Activated T-cell treated with anti-CD3 and anti-CD28 coated beads for 24 hours (primary cell): Measurements from ENCODE around the gene FMO5.
"Not testable (repeated sequence)": the region's sequence is repeated elsewhere in the genome, so short reads cannot be mapped to it uniquely, and the experiment has no call there.

Source experiments
- DNase-seq: peaks from one replicate; pipeline ENCODE4 v3.0.0-alpha.2; 2020; ENCODE audit warnings: low read depth

The FMO5 gene, protein sequence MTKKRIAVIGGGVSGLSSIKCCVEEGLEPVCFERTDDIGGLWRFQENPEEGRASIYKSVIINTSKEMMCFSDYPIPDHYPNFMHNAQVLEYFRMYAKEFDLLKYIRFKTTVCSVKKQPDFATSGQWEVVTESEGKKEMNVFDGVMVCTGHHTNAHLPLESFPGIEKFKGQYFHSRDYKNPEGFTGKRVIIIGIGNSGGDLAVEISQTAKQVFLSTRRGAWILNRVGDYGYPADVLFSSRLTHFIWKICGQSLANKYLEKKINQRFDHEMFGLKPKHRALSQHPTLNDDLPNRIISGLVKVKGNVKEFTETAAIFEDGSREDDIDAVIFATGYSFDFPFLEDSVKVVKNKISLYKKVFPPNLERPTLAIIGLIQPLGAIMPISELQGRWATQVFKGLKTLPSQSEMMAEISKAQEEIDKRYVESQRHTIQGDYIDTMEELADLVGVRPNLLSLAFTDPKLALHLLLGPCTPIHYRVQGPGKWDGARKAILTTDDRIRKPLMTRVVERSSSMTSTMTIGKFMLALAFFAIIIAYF

DNA sequence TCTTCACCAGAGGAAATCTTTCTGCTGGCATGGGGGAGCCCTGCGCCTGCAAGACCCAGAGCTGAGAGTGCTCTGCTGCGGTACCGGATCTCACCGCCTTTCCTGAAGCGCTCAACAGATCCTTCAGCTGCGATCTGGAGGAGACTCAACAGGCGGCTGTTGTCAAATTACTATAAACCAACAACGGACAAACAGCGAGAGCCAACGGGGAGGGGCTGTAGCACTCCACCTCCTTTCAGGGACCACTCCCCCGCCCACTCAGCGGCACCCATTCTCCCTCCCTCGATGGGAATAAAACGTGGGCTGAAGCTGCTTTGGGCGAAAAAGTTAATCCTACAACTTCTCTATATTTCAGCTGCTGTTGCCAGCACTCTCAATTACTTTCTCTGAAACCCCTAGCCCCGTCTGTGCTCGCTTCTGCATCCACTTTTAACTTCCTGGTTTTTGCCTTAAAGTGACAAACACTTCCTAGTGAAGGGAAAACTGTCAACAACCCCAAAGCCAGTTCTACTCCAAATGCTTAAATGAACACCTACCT lies at the start of gene FMO5:
TSS of gene FMO5 (minus strand) at position 147 of the 538 bp plus-strand sequence. CDS start 310 bp downstream, outside the sequence.
- DNase-seq: peak; percentile 9

DNA sequence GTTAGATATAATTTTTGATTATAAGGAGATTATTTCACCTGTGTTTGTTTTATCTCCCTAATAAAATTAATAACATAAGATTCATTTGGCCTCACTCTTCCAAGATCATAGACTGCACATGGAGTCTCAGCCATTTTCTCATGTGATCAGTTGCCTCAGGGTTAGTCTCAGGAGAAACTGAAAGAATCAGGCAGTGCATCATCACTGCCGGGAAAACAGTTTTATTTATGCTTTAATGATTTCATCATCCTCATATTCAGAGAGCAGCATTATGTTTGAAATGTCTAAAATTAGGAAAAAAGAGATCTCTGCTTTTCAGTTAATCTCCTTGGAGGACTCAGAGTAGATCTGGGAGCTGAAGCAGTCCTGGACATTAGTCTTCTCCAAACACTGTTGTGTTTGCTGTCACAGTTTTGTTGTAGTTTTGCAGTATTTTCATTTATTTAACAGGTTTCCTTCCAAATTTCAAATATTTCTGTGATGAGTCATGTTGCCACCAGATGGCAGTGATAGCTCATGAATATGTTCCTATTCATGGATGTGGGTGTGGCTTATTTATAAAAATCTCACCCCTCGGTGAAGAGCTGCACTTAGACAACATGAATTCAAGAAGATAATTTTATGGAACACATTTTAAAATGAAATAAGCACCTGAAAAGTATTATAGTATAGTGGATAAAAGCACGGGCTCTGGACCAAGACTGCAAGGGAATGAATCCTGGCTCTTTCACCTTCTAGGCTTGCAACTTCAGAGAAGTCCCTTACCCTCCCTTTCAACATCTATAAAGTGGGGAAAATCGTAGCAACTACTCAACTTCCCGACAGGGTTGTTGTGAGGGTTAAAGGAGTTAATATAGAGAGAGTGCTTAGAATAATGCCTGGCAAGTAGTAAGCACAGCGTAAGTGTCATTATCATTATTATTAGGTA lies 48.5 kb upstream of the FMO5 start:
- DNase-seq: no peak

DNA sequence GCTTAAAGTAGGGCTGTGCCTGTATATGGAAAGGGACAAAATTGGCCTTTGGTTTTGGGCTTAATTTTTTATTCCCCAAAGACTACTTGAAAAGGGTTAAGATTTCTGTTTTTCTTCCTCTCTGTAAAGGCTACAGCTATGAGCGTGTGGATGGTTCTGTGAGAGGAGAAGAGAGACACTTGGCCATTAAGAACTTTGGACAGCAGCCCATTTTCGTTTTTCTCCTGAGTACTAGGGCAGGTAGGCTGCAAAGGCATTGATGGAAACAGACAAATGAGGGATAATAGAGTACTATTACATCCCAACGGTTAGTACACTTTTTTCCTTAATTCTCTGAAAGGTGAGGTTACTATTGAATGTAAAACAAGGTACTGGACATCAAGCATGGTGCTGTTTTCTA lies 46.9 kb upstream of the FMO5 start:
- DNase-seq: no peak

DNA sequence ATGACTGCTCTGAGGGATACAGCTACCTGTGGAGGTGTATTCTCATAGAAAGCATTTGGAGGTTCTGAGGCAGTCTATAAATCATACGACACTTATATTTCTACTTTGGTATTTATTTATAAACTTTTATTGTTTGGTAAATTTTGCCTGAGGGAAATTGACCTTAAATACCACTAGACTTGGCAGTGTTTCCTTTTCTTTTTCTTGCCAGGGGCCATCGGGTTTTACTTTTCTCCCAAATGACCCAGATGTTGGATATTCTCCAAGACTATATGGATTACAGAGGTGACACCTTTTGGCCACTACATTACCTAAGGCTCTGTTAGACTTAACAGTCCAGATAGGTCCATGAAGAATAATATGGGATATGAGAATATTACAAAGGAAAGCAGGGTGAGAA lies 45.6 kb upstream of the FMO5 start:
- DNase-seq: no peak

DNA sequence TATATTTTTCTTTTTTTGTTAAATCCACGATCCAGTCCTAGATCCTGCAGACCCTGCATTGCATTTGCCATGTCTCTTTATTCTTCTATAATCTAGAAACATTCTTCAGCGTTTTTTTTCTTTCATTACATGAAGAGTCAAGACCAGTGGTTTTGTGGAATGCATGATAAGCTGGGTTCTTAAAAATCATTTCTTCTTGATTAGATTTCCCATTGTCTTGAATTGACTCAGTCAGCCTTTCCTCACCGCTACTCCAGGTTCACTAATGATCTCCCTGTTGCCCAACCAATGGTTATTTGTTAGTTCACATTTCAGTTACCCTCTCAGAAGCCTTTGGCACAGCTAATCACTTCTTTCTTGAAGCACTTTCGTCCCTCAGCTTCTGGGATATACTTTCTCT lies 42.6 kb upstream of the FMO5 start:
- DNase-seq: no peak

DNA sequence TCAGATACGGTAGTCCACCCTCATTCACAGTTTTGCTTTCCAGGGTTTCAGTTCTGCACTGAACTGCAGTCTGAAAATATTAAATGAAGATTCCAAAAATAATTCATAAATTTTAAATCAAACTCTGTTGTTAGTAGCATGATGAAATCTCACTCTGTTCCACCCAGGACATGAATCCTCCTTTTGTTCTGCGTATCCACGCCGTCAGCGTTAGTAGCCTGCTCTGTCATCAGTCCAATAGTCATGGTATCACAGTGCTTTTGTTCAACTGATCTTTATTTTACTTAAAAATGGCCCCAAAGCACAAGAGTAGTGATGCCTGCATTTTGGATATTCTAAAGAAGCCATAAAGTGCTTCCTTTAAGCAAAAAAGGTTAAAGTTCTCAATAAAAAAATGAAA lies 41.2 kb upstream of the FMO5 start:
- DNase-seq: no peak

DNA sequence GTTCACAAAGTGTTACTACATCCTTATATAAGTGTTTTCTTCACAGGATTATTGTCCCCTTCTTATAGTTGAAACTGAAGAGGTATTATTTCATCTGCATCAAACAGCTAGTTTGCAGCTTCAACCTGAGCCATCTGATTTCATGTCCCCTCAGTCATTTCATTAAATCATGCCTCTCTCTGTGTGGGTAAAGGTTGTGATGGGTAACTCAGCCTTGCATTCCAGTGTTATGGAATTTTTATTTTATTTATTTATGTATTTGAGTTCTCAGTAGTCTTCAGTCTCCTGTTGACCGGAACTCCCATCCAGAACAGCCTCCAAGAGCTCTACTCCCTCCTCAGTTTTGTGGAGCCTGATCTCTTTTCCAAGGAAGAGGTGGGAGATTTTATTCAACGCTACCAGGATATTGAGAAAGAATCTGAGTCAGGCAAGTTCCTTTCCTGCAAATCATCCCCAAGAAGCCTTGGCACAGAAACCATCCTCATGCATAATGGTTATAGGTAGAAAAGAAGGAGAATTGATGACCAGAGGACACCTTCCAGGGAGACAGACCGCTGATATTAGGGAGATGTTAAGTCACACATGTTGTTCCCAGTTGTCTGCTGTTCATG lies 39.1 kb upstream of the FMO5 start:
- DNase-seq: no peak

DNA sequence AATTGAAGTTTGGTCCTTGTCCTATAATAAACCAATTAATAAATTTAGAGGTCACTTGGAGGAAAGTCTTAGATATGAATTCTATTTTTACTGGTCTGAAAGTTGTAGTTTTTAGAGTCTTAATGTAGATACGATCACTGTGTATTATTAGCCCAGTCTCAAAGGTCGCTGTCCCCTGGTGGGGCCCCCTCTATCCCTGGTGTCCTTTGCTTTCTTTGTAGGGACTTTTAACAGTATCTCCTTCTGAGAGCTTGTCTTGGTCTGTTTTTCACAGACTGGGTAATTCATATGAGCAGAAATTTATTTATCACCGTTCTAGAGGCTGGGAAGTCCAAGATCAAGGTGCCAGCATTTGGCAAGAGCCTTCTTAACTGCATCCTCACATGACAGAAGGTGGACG lies 35.8 kb upstream of the FMO5 start:
- no peak for DNase-seq

DNA sequence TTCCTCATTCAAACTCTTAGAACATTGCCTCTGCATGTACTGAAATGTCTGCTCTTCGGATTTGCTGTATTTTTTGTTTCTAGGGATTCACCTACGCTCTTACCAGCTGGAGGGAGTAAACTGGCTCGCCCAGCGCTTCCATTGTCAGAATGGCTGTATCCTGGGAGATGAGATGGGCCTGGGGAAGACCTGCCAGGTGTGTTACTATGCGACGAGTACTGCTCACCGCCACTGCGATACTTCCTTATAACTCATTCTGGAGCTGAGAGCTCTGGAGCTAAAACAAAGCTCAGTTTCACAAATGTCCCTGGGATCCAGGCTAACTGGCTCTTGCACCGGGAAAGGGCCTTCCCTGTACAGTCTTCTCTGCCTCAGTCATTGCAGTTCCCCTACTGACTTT lies 27.4 kb upstream of the FMO5 start:
- DNase-seq: no peak

DNA sequence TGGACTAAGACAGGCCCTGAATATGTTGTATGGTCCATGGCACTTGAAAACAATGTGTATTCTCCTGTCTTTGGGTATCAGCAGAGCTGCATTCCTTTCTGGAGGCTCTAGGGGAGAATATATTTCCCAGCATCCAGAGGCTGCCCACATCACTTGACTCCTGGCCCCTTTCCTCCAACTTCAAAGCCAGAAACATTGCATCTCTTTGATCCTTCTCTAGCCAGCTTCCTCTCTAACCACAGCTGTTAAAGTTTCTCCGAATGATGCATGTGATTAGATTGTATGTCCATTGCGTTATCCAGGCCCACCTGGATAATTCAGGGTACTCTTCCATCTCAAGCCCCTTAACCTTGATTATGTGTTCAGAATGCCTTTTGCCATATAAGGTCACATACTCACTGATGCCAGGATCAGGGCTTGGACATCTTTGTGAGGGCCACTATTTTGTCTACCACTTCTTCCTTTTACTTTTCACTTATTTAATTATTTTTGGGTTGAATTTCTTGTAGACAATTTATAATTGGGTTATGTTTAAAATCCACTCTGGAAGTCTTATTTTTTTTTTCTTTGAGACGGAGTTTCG lies 22.6 kb upstream of the FMO5 start:
- no peak for DNase-seq

DNA sequence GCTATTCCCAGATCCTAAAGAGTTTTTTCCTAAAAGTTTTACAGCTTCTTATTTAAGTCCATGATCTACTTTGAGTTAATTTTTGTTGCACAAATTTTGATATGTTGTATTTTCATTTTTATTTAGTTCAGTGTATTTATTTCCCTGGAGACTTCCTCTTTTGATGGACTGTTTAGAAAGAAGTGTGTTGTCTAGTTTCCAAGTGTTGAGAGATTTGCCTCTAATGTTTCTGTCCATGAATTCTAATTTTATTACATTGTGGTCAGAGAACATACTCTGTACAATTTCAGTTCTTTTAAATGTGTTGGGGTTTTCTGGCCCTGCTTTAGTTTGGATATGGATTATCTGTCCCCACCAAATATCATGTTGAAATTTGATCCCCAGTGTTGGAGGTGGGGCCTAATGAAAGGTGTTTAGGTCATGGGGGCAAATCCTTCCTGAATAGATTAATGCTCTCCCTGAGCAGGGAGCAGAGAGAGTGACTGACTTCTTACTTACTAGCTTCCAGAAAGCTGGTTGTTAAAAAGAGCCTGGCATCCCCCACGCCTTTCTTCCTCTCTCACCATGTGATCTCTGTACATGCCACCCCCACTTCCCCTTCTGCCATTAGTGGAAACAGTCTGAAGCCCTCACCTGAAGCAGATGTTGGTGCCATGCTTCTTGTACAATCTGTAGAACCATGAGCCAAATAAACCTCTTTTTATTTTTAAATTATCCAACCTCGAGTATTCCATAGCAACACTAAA lies 21.9 kb upstream of the FMO5 start:
- DNase-seq: no peak

DNA sequence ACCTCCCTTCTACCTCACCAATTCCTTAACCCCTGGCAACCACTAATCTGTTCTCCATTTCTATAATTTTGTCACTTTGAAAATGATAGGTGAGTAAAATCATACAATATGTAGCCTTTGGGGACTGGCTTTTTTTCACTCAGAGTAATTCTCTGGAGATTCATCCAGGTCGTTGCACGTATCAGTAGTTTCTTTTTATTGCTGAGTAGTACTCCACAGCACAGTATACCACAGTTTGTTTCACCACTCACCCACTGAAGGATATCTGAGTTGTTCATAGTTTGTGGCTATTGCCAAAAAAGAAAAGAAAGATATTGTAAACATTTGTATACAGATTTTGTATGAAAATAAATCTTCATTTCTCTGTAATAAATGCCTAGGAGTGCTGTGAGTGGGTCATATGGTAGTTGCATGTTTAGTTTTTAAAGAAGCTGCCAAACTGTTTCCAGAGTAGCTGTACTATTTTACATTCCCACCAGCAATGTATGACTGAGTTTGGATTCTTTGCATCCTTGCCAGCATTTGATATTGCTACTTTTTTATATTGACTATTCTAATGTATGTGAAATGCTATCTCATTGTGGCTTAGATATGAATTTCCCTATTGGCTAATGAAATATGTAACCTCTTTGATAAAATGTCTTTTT lies 21.0 kb upstream of the FMO5 start:
- no peak for DNase-seq

DNA sequence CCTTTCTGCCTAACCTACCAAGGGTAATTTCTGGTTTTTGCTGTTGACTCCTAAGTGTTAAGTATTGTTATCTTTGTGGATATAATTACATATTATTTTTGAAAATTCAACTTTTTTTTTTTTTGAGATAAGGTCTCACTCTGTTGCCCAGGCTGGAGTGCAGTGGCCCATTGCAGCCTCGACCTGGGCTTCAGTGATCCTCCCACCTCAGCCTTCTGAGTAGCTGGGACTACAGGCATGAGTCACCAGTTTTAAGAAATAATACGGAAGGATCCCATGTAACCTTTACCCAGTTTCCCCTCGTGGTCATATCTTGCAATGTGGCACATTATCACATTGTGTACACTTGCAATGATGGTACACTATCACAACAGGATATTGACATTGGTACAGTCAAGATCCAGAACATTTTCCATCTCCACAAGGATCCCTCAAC lies 20.5 kb upstream of the FMO5 start:
- no peak for DNase-seq

DNA sequence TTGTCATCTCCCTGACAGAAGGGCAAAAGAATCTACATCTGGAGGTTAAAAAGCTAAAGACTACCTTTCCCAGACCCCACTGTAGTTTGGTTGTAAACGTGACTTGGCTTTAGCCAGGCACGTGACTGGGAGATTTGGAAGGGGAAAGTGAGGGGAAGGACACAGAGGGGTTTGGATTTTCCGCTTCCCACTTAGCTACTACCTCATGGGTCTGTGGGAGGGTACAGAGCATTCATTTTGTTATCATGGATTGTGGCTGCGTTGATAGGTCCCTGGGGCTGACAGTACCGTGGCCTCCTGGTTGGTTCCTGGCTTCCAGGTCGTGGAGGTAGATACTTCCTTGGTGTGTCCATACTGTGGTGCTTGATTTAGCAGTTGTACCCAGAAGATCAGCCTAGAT lies 20.0 kb upstream of the FMO5 start:
- no peak for DNase-seq

DNA sequence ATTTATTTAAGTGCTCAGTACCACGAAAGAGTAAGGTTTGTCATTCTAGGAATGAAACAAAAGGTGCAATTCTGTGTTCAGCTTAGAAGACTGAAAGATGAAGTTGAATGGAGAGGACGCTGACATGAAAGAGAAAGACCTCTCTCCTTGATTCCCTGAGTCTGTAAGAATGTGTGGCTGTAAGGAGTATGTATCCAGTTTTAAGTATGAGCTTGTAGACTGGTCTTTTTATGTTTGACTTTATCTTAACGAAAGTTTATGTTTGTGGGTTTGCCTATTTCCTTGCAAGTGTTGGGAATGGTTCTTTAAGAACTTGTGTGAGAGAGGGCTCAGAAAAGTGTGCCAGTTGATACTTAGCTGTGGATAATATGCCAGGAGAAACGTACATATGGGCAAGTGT lies 18.7 kb upstream of the FMO5 start:
- DNase-seq: no peak

DNA sequence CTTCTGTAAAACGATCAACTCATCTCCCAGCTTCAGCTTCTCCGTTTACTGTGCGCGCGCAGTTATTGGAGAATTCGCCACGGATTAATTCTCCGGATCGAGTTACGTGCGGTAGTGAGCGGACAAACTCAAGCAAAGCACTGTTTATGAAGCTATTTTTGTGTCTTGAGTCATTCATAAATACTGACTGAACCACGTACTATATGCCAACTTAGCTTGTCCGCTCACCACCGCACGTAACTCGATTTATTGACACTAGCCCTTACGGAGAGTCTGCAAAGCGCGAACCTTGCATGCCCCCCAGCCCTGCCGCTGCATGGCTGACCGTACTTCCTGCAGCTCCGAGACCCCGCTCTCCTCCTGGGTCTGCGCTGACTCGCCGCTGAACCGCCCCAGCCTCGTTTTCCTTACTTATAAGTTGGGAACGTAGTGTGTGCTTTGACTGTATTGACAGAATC lies 18.1 kb upstream of the FMO5 start:
- DNase-seq: no peak

DNA sequence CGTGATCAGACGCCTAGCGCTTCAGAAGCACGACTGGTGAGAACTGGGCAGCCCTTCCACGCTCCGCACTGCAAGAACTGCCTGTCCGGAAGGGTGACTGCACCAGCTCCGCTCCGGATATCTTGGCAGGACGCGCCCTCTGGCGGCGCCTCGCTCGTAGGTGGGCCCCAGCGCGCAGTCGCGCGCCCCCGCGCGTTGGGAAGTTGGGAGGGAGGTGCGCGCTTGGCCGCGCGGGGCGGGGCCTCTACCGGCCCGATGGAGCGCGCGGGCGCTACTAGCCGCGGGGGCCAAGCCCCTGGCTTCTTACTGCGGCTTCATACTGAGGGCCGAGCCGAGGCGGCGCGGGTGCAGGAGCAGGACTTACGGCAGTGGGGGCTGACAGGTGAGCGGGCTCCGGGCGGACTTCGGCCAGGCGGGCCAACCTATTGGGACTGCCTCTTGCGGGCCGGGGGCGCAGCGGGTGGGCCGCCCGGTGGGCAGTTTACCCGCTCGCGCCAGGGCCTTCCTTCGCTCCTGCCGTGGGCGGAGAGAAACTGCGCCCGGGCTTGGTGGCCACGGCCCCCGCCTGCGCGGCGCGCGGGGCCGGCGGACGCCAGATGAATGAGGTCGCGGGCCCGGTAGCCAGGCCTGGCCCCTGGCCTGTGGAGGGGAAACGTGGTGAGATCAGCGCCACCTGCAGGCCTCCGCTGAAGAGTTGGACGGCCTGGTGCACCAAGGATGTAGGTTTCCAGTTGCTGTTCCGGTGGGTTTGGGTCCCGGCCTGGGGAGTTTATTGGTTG lies 17.5 kb upstream of the FMO5 start, which contains the start of gene CHD1L:
TSS of gene CHD1L (plus strand) at position 236 of the 779 bp plus-strand sequence. CDS start at position 256, 20 bp downstream.
- DNase-seq: peak; percentile 91

DNA sequence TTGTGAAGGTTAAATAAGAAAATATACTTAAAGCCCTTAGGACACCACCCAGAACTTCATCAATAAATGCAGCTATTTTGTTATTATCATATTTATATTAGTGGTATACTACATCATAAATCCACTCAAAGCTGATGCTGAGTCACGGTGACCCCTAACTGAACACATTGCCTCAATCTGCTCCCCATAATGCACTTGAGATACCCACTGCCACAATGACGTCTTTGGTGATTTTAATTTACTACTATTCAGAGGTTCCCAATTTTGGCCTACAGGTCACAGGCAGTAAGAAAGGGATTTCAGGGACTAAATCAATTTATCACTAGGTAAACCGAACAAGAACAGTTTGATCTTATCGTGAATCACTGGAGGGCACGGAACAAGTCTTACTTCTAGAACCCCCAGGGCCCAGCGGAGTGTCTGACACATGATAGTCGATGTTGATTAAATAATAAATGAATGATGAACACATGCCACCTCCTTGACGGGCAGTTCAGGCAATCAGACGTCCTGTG lies 16.9 kb upstream of the FMO5 start:
- DNase-seq: no peak

DNA sequence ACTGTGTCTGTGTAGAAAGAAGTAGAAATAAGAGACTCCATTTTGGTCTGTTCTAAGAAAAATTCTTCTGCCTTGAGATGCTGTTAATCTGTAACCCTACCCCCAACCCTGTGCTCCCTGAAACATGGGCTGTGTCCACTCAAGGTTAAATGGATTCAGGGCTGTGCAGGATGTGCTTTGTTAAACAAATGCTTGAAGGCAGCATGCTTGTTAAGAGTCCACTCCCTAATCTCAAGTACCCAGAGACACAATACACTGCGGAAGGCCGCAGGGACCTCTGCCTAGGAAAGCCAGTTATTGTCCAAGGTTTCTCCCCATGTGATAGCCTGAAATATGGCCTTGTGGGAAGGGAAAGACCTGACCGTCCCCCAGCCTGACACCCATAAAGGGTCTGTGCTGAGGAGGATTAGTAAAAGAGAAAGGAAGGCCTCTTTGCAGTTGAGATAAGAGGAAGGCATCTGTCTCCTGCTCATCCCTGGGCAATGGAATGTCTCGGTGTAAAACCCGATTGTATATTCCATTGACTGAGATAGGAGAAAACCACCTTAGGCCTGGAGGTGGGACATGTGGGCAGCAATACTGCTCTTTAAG lies 15.1 kb upstream of the FMO5 start:
- DNase-seq: not testable (repeated sequence)
